Measurements from ENCODE around the gene SMOC2. TPM values are rescaled to one million over a fixed set of nuclear protein-coding genes. Genes with fewer than 3 reads are reported as not detected.

The SMOC2 gene
- total RNA-seq, 1 donor from 2014 or later, result 12.6 TPM

GRCh38 chr6:168462289-168462853 lies 21.4 kb downstream of the SMOC2 start:
- DNase-seq (no peak), ATAC-seq (no peak)
- no peaks in the 10 kb centered on the region for H3K27me3 ChIP-seq (ENCODE audit: low read depth)
- no peaks in the 10 kb centered on the region for H3K4me1 ChIP-seq
- intact Hi-C loops (cut with DNase I), result no loop called here
- H3K36me3 ChIP-seq, result no peaks in the 10 kb centered on the region
- no peak for TF ChIP-seq CTCF (IDR thresholded peaks at IDR 0.05)
- no peaks in the 10 kb centered on the region for H3K9me3 ChIP-seq
- H3K4me3 ChIP-seq, result no peak overlapping the region
- no peak overlapping the region for H3K27ac ChIP-seq

- no peaks in the 10 kb centered on the region for H3K4me1 ChIP-seq
- H3K4me3 ChIP-seq, result no peak overlapping the region
- H3K36me3 ChIP-seq, result no peaks in the 10 kb centered on the region
- H3K27me3 ChIP-seq (ENCODE audit: low read depth), result no peaks in the 10 kb centered on the region
- no peak for ATAC-seq
- no peaks in the 10 kb centered on the region for H3K9me3 ChIP-seq
- no peak for DNase-seq
- H3K27ac ChIP-seq, result no peak overlapping the region
- intact Hi-C loops (cut with DNase I), result no loop called here
- TF ChIP-seq CTCF (IDR thresholded peaks at IDR 0.05), result no peak
Measured at GRCh38 chr6:168464546-168464945, 23.6 kb downstream of the SMOC2 start.

GRCh38 chr6:168468045-168468444 lies 27.1 kb downstream of the SMOC2 start:
- H3K36me3 ChIP-seq, result no peaks in the 10 kb centered on the region
- intact Hi-C loops (cut with DNase I), result no loop called here
- no peaks in the 10 kb centered on the region for H3K4me1 ChIP-seq
- DNase-seq, result no peak
- TF ChIP-seq CTCF (IDR thresholded peaks at IDR 0.05), result no peak
- no peaks in the 10 kb centered on the region for H3K9me3 ChIP-seq
- H3K27me3 ChIP-seq (ENCODE audit: low read depth), result peaks cover 4% of the 10 kb centered on the region
- no peak overlapping the region for H3K4me3 ChIP-seq
- ATAC-seq, result no peak
- no peak overlapping the region for H3K27ac ChIP-seq

GRCh38 chr6:168469521-168469920 lies 28.5 kb downstream of the SMOC2 start:
- no peak for TF ChIP-seq CTCF (IDR thresholded peaks at IDR 0.05)
- no peak for DNase-seq
- Histone ChIP-seq H3K4me3 (no peak overlapping the region), H3K27ac (no peak overlapping the region), H3K27me3 (ENCODE audit: low read depth) (peaks cover 6% of the 10 kb centered on the region), H3K36me3 (no peaks in the 10 kb centered on the region), H3K9me3 (no peaks in the 10 kb centered on the region), H3K4me1 (no peaks in the 10 kb centered on the region)
- intact Hi-C loops (cut with DNase I), result no loop called here
- no peak for ATAC-seq

- Histone ChIP-seq H3K27me3 (ENCODE audit: low read depth) (peaks cover 7% of the 10 kb centered on the region), H3K27ac (no peak overlapping the region), H3K9me3 (no peaks in the 10 kb centered on the region), H3K4me3 (no peak overlapping the region), H3K36me3 (no peaks in the 10 kb centered on the region), H3K4me1 (no peaks in the 10 kb centered on the region)
- DNase-seq (no peak), ATAC-seq (no peak)
- intact Hi-C loops (cut with DNase I), result no loop called here
- TF ChIP-seq CTCF (IDR thresholded peaks at IDR 0.05), result no peak
Measured at GRCh38 chr6:168469926-168470325, 28.9 kb downstream of the SMOC2 start.

GRCh38 chr6:168472363-168472762 lies 31.4 kb downstream of the SMOC2 start:
- H3K27me3 ChIP-seq (ENCODE audit: low read depth), result peaks cover 14% of the 10 kb centered on the region
- H3K4me3 ChIP-seq, result no peak overlapping the region
- intact Hi-C loops (cut with DNase I), result no loop called here
- DNase-seq (no peak), ATAC-seq (no peak)
- no peak for TF ChIP-seq CTCF (IDR thresholded peaks at IDR 0.05)
- no peaks in the 10 kb centered on the region for H3K9me3 ChIP-seq
- no peaks in the 10 kb centered on the region for H3K36me3 ChIP-seq
- no peak overlapping the region for H3K27ac ChIP-seq
- no peaks in the 10 kb centered on the region for H3K4me1 ChIP-seq

All from lower lobe of right lung (tissue), 2 donors.